Endothelial cell (in vitro differentiated cells): ENCODE measurements around the gene ATRX. TPM values are rescaled to one million over a fixed set of nuclear protein-coding genes. Genes with fewer than 3 reads are reported as not detected.
A peak's percentile ranks its signal among the peaks of the same experiment; 100 is the strongest.

Source experiments
- DNase-seq: peaks from one replicate; pipeline ENCODE4 v3.0.0; 2021; ENCODE audit warnings: low spot score
- H3K27ac Mint-ChIP-seq: one replicate; pipeline ENCODE4 v1.8.0; 2021; ENCODE audit warnings: mixed read lengths, inconsistent platforms; ENCODE audit not compliant: unreplicated experiment
- H3K27me3 Mint-ChIP-seq: one replicate; pipeline ENCODE4 v1.8.0; 2021; ENCODE audit warnings: mild to moderate bottlenecking, moderate library complexity, mixed read lengths, inconsistent platforms; ENCODE audit not compliant: unreplicated experiment
- H3K36me3 Mint-ChIP-seq: one replicate; pipeline ENCODE4 v1.8.0; 2021; ENCODE audit warnings: mild to moderate bottlenecking, low read depth, mixed read lengths, inconsistent platforms; ENCODE audit not compliant: unreplicated experiment
- H3K4me1 Mint-ChIP-seq: one replicate; pipeline ENCODE4 v1.8.0; 2021; ENCODE audit warnings: mild to moderate bottlenecking, mixed read lengths, inconsistent platforms; ENCODE audit not compliant: unreplicated experiment
- H3K4me3 Mint-ChIP-seq: one replicate; pipeline ENCODE4 v1.8.0; 2021; ENCODE audit warnings: mild to moderate bottlenecking, mixed read lengths, inconsistent platforms; ENCODE audit not compliant: unreplicated experiment
- H3K9me3 Mint-ChIP-seq: one replicate; pipeline ENCODE4 v1.8.0; 2021; ENCODE audit warnings: mixed read lengths, inconsistent platforms; ENCODE audit not compliant: unreplicated experiment
- total RNA-seq: library from RNA; stranded (reverse); fragmentation: NEBNext Ultra II Directional; extraction: Animal tissue kit (Norgen Biotek cat#: 25700); gene quantifications from one replicate; pipeline ENCODE4 v1.2.1, GENCODE V29; 2021; ENCODE audit not compliant: unreplicated experiment
- TF ChIP-seq, protein P1 (sequence below): fragments of 200-600 bp; sonication (generic); IDR thresholded peaks from one replicate; pipeline ENCODE4 v1.5.0; 2021; ENCODE audit warnings: antibody characterized with exemption; ENCODE audit not compliant: unreplicated experiment

The ATRX gene
- total RNA-seq, 1 donor from 2014 or later, result 112 TPM

DNA sequence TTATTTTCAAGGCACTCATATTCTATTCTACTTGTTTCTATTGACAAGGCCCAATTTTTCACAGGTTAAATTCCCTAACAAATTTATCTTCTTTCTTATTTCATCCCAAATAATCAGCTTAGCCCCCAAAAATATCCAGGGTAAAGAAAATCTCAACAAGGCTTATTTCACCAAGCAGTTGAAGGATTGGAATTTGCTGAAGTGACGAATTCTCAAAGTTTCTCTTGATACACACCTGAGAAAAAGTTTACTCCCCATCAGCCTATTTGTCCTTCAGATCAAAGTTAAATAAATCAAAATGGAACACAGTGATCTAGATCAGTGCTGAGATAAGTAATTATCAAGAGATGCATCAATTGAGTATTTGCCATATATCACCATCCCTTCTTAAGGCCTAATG, 106.9 kb downstream of the ATRX start:
- Mint-ChIP-seq H3K27me3 (peaks cover 3% of the 10 kb centered on the region), H3K36me3 (peaks cover 8% of the 10 kb centered on the region), H3K9me3 (no peaks in the 10 kb centered on the region), H3K4me1 (no peaks in the 10 kb centered on the region), H3K27ac (no peak overlapping the region), H3K4me3 (no peak overlapping the region)
- TF ChIP-seq, protein P1, sequence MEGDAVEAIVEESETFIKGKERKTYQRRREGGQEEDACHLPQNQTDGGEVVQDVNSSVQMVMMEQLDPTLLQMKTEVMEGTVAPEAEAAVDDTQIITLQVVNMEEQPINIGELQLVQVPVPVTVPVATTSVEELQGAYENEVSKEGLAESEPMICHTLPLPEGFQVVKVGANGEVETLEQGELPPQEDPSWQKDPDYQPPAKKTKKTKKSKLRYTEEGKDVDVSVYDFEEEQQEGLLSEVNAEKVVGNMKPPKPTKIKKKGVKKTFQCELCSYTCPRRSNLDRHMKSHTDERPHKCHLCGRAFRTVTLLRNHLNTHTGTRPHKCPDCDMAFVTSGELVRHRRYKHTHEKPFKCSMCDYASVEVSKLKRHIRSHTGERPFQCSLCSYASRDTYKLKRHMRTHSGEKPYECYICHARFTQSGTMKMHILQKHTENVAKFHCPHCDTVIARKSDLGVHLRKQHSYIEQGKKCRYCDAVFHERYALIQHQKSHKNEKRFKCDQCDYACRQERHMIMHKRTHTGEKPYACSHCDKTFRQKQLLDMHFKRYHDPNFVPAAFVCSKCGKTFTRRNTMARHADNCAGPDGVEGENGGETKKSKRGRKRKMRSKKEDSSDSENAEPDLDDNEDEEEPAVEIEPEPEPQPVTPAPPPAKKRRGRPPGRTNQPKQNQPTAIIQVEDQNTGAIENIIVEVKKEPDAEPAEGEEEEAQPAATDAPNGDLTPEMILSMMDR, result no peak
- DNase-seq, result no peak

DNA sequence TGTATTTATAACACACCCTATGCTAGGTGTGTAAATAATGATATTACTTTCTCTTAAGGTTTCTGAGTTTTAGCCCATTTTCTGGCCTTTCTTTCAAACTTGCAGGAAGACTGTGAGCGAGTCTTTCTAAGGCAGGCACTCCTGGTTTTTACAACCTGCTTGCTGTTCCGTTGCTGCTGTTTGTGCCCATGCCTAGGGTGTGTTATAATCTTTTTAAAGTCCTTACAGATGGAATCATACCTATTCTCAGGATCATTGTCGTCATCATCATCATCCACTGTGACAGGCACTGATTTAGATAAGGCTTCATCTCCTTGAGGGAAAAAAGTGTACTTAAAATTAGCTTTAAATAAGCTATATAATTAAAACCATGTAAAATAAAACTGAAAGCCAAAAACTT, 110.0 kb downstream of the ATRX start:
- H3K4me1 Mint-ChIP-seq, result no peaks in the 10 kb centered on the region
- H3K36me3 Mint-ChIP-seq, result no peaks in the 10 kb centered on the region
- TF ChIP-seq, protein P1, result no peak
- H3K4me3 Mint-ChIP-seq, result no peak overlapping the region
- no peak for DNase-seq
- H3K9me3 Mint-ChIP-seq, result no peaks in the 10 kb centered on the region
- no peak overlapping the region for H3K27ac Mint-ChIP-seq
- H3K27me3 Mint-ChIP-seq, result peaks cover 1% of the 10 kb centered on the region

DNA sequence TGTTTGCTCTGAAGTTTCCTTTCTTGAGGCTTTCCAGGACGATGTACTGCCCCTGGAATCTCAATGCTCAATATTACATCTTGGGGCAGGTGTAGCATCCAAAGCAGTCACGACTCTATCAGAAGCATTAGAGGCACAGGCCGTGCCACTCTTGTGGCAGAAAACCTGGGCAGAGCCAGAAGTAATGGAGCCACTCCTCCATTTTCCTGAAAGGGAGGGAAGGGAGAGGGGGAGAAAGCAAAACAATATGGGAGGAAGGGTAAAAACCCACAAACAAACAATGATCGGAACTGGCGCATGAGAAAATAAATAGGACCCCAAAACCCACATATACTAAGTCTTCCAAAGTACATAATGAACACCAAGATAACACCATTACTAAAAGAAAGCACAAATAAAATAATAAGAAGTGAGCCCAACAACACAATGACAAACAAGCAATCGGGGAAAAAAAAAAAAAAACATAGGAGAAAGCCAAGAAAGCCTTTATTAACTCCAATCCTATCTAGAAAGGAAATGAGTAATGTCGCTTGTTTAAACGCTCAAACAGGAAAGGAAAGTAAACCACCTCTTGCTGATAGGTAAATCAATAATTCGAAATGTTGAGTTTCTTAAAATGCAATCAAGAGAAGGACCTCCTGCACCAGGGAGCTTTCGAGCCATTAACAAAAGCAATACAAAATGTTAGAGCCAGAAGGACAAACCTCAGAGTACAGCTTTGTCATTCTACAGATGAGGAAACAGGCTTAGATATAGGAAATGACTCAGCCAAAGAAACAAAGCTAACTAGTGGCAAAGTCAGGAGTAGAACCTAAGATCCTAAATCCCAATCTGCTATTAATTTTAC, 117.4 kb downstream of the ATRX start:
- H3K4me3 Mint-ChIP-seq, result peak overlapping the region; percentile 74
- peak overlapping the region; percentile 98 for H3K27ac Mint-ChIP-seq
- no peaks in the 10 kb centered on the region for H3K9me3 Mint-ChIP-seq

DNA sequence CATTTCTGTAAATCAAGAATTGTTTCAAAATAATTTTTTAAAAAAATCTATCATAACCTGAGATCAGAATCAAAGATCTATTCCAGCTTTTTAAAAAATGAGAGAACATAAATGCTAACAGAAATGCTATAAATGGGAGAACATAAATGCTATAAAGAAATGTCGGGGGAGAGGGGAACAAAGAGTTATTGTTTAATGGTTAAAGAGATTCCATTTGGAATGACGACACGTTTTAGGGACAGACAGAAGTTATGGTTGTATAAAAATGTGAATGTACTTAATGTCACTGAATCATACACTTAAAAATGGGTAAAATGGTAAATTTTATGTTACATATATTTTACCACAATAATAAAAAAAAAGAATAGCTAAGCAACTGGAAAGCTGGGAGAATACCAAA, 127.1 kb downstream of the ATRX start:
- H3K9me3 Mint-ChIP-seq, result no peaks in the 10 kb centered on the region
- H3K4me1 Mint-ChIP-seq, result no peaks in the 10 kb centered on the region
- DNase-seq, result no peak
- no peak overlapping the region for H3K4me3 Mint-ChIP-seq
- peaks cover 2% of the 10 kb centered on the region for H3K27me3 Mint-ChIP-seq
- H3K27ac Mint-ChIP-seq, result no peak overlapping the region
- peaks cover 7% of the 10 kb centered on the region for H3K36me3 Mint-ChIP-seq
- TF ChIP-seq, protein P1, result no peak

More for the DNA sequence above, 117.4 kb downstream of the ATRX start:
- Mint-ChIP-seq H3K36me3 (peaks cover 4% of the 10 kb centered on the region), H3K4me1 (peaks cover 6% of the 10 kb centered on the region), H3K27me3 (no peaks in the 10 kb centered on the region)
- TF ChIP-seq, protein P1, result no peak
- DNase-seq, result no peak

DNA sequence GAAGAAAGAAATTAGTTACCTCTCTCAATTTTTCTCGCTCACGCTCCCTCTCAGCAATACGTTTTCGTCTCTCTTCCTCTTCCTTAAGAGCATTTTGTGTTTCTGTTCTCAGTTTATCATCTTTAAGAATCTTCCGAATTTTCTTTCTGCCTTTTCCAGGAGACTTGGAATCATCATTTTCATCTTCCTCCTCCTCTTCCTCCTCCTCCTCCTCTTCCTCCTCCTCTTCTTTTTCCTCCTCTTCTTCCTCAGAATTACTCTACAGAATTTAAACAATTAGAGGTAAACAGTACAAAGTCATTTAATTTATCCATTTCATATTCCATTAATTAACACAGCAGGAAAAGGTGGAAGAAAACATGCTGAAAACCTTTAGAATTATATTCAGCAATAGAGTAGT, 133.9 kb downstream of the ATRX start:
- Mint-ChIP-seq H3K4me1 (no peaks in the 10 kb centered on the region), H3K36me3 (peaks cover 4% of the 10 kb centered on the region), H3K9me3 (no peaks in the 10 kb centered on the region), H3K27ac (no peak overlapping the region), H3K4me3 (peak overlapping the region; percentile 43), H3K27me3 (peaks cover 2% of the 10 kb centered on the region)
- TF ChIP-seq, protein P1, result no peak
- no peak for DNase-seq
